ENCODE results near the gene KCNIP4. TPM values are rescaled to one million over a fixed set of nuclear protein-coding genes. Genes with fewer than 3 reads are reported as not detected.

Gene KCNIP4
- total and polyA plus RNA-seq, 10 of the 15 experiments (the other 5 are each of a cell fraction or from before 2014, with no cell fraction given): 0.03 to 0.23 (median 0.13) TPM; not detected in 7

- ChIA-PET CTCF (interaction anchor here (1.4 kb wide), 1 partner anchor 12 kb away, joined by 3 read pairs; no protein-coding TSS in a partner anchor), RAD21 (ENCODE audit: unreplicated experiment) (no interaction called here)
- in situ Hi-C loops (cut with MboI): no loop called here
- TF ChIP-seq USF2 (IDR thresholded peaks at IDR 0.05; ENCODE audit: borderline replicate concordance, low read depth, low read length): no peak
- no peak for TF ChIP-seq TCF7 (IDR thresholded peaks at IDR 0.05; ENCODE audit: borderline replicate concordance)
- no peak for TF ChIP-seq CEBPB (IDR thresholded peaks at IDR 0.05; ENCODE audit: borderline replicate concordance in 1 of 2, low read depth in 2 of 2, low read length in 2 of 2)
- no peak for TF ChIP-seq TARDBP (IDR thresholded peaks at IDR 0.05; ENCODE audit: borderline replicate concordance)
- TF ChIP-seq, protein P1, sequence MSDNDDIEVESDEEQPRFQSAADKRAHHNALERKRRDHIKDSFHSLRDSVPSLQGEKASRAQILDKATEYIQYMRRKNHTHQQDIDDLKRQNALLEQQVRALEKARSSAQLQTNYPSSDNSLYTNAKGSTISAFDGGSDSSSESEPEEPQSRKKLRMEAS (IDR thresholded peaks at IDR 0.05; ENCODE audit: low read depth, low read length): no peak
- TF ChIP-seq ATF3 (IDR thresholded peaks at IDR 0.05; ENCODE audit: borderline replicate concordance, extremely low read depth, low read depth, low read length): no peak
- no peak for TF ChIP-seq CBFB (IDR thresholded peaks at IDR 0.05; ENCODE audit: low read depth)
- no peak for TF ChIP-seq BCL3 (IDR thresholded peaks at IDR 0.05; ENCODE audit: borderline replicate concordance, insufficient read depth, low read depth, low read length, poor library complexity, severe bottlenecking)
- TF ChIP-seq, protein P2, sequence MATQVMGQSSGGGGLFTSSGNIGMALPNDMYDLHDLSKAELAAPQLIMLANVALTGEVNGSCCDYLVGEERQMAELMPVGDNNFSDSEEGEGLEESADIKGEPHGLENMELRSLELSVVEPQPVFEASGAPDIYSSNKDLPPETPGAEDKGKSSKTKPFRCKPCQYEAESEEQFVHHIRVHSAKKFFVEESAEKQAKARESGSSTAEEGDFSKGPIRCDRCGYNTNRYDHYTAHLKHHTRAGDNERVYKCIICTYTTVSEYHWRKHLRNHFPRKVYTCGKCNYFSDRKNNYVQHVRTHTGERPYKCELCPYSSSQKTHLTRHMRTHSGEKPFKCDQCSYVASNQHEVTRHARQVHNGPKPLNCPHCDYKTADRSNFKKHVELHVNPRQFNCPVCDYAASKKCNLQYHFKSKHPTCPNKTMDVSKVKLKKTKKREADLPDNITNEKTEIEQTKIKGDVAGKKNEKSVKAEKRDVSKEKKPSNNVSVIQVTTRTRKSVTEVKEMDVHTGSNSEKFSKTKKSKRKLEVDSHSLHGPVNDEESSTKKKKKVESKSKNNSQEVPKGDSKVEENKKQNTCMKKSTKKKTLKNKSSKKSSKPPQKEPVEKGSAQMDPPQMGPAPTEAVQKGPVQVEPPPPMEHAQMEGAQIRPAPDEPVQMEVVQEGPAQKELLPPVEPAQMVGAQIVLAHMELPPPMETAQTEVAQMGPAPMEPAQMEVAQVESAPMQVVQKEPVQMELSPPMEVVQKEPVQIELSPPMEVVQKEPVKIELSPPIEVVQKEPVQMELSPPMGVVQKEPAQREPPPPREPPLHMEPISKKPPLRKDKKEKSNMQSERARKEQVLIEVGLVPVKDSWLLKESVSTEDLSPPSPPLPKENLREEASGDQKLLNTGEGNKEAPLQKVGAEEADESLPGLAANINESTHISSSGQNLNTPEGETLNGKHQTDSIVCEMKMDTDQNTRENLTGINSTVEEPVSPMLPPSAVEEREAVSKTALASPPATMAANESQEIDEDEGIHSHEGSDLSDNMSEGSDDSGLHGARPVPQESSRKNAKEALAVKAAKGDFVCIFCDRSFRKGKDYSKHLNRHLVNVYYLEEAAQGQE (IDR thresholded peaks at IDR 0.05; ENCODE audit: low read depth, low read length): no peak
- TF ChIP-seq IRF3 (IDR thresholded peaks at IDR 0.05): no peak
- TF ChIP-seq WRNIP1 (IDR thresholded peaks at IDR 0.05; ENCODE audit: borderline replicate concordance, low read depth, low read length): no peak
- no peak for TF ChIP-seq CREM (IDR thresholded peaks at IDR 0.05; ENCODE audit: low read depth)
- TF ChIP-seq NFXL1 (IDR thresholded peaks at IDR 0.05; ENCODE audit: borderline replicate concordance): no peak
- no peak for TF ChIP-seq YY1 (IDR thresholded peaks at IDR 0.05; ENCODE audit: low read depth, low read length)
- TF ChIP-seq FOXM1 (IDR thresholded peaks at IDR 0.05; ENCODE audit: low read depth, low read length): no peak
- TF ChIP-seq RBBP5 (conservative IDR thresholded peaks at IDR 0.05): no peak
These were observed 946.3 kb downstream of the KCNIP4 start for GRCh38 chr4:21002286-21002685.

More at GRCh38 chr4:21002286-21002685, 946.3 kb downstream of the KCNIP4 start:
- Histone ChIP-seq H3K4me1 (ENCODE audit: control insufficient read depth, insufficient read depth, low read length) (no peaks in the 10 kb centered on the region), H3K27ac (ENCODE audit: control insufficient read depth, insufficient read depth) (no peak overlapping the region), H4K20me1 (ENCODE audit: control insufficient read depth, insufficient read depth) (no peaks in the 10 kb centered on the region), H3K9ac (ENCODE audit: control insufficient read depth, insufficient read depth, low read length) (no peak overlapping the region), H3K79me2 (ENCODE audit: control insufficient read depth, insufficient read depth, low read length) (no peaks in the 10 kb centered on the region), H3K27me3 (replicated peaks in 1 of 2; ENCODE audit: control insufficient read depth in 2 of 2, insufficient read depth in 2 of 2, low read length in 1 of 2) (no peaks in the 10 kb centered on the region), H3K9me3 (replicated peaks; ENCODE audit: control insufficient read depth, insufficient read depth, low read length) (no peaks in the 10 kb centered on the region), H3K4me3 (no peak overlapping the region), H2AFZ (ENCODE audit: control insufficient read depth, low read depth, low read length) (no peak overlapping the region), H3K4me2 (ENCODE audit: control insufficient read depth, insufficient read depth) (no peak overlapping the region), H3K36me3 (ENCODE audit: control insufficient read depth in 2 of 2, insufficient read depth in 2 of 2, low read length in 1 of 2) (no peaks in the 10 kb centered on the region)
- SMC1A ChIA-PET (ENCODE audit: uncharacterized antibody, unreplicated experiment): no interaction called here
- ATAC-seq (no peak), FAIRE-seq (no peak), DNase-seq (ENCODE audit: low read depth, low spot score) (no peak)
- POLR2A ChIA-PET: no interaction called here
- intact Hi-C loops (cut with micrococcal nuclease; ENCODE audit: unreplicated experiment): no loop called here
- under 1% methylated on average over 5 of the region's 5 CpGs for WGBS (ENCODE audit: insufficient coverage, insufficient replicate concordance, low lambda C conversion rate, missing lambda C conversion rate)
- no TSS peak for BruUV-seq (replicated peaks)

Data from GM12878 (cell line).